ENCODE results near the gene AKR1B15.

The AKR1B15 gene

DNA sequence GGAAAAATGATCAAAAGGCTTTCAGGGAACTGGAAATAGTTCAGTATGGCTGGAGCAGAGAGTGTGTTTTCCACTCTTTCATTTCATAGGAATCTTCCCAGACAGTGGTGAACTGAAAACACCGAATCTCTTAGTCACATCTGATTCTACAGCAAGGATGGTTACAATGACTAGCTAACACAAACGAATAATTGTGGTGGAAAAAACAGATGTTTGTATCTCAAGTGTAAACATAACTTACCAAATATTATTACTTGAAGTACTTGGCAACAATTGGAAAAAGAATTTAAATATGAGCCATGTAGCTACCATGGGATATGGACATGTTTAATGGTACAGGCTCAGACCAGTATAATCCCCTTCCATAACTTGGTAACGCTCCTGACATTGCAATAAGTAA lies 76.6 kb downstream of the AKR1B15 start:
- no peak for DNase-seq (ENCODE audit: low spot score)
- no peaks in the 10 kb centered on the region for H3K27me3 ChIP-seq (ENCODE audit: insufficient read depth, poor library complexity, severe bottlenecking)
- H3K4me1 ChIP-seq (ENCODE audit: insufficient read depth, poor library complexity, severe bottlenecking): peaks cover 7% of the 10 kb centered on the region
- H3K27ac ChIP-seq (ENCODE audit: poor library complexity, severe bottlenecking): no peak overlapping the region
- H3K4me3 ChIP-seq (ENCODE audit: severe bottlenecking): no peak overlapping the region
- peak; percentile 54; the same call in 1 of the 3 replicates for ATAC-seq (ENCODE audit: low read depth)
- TF ChIP-seq, protein P1, sequence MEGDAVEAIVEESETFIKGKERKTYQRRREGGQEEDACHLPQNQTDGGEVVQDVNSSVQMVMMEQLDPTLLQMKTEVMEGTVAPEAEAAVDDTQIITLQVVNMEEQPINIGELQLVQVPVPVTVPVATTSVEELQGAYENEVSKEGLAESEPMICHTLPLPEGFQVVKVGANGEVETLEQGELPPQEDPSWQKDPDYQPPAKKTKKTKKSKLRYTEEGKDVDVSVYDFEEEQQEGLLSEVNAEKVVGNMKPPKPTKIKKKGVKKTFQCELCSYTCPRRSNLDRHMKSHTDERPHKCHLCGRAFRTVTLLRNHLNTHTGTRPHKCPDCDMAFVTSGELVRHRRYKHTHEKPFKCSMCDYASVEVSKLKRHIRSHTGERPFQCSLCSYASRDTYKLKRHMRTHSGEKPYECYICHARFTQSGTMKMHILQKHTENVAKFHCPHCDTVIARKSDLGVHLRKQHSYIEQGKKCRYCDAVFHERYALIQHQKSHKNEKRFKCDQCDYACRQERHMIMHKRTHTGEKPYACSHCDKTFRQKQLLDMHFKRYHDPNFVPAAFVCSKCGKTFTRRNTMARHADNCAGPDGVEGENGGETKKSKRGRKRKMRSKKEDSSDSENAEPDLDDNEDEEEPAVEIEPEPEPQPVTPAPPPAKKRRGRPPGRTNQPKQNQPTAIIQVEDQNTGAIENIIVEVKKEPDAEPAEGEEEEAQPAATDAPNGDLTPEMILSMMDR (IDR thresholded peaks at IDR 0.05; ENCODE audit: poor library complexity, severe bottlenecking): no peak
- no peaks in the 10 kb centered on the region for H3K9me3 ChIP-seq (ENCODE audit: severe bottlenecking)
- H3K36me3 ChIP-seq (ENCODE audit: low read depth): no peaks in the 10 kb centered on the region

DNA sequence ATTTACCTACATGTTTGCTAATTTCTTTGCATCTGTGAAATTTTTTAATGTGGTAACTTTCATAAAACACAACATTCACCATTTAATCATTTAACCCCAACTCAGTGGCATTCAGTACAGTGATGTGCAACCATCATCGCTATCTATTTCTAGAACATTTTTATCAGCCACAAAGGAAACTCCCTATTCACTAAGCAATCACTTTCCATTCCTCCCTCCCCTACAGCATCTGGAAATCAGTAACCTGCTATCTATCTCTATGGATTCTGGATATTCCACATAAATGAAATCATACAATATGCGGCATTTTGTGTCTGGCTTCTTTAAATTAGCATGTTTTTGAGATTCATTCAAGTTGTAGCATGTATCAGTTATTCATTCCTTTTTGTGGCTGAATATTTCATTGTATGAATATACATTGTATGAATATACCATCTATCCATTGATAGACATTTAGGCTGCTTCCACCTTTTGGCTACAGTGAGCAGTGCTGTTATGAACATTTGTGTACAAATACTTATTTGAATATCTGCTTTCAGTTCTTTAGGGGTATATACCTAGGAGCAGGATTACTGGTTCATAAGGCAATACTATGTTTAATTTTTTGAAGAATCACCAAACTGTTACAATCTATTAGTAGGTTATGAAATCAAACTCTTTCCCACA lies 78.3 kb downstream of the AKR1B15 start:
- Histone ChIP-seq H3K36me3 (ENCODE audit: low read depth) (no peaks in the 10 kb centered on the region), H3K9me3 (ENCODE audit: severe bottlenecking) (no peaks in the 10 kb centered on the region), H3K4me3 (ENCODE audit: severe bottlenecking) (no peak overlapping the region), H3K27ac (ENCODE audit: poor library complexity, severe bottlenecking) (no peak overlapping the region), H3K27me3 (ENCODE audit: insufficient read depth, poor library complexity, severe bottlenecking) (no peaks in the 10 kb centered on the region), H3K4me1 (ENCODE audit: insufficient read depth, poor library complexity, severe bottlenecking) (peaks cover 7% of the 10 kb centered on the region)
- DNase-seq (ENCODE audit: low spot score) (no peak), ATAC-seq (ENCODE audit: low read depth) (no peak)
- TF ChIP-seq, protein P1 (IDR thresholded peaks at IDR 0.05; ENCODE audit: poor library complexity, severe bottlenecking): no peak

DNA sequence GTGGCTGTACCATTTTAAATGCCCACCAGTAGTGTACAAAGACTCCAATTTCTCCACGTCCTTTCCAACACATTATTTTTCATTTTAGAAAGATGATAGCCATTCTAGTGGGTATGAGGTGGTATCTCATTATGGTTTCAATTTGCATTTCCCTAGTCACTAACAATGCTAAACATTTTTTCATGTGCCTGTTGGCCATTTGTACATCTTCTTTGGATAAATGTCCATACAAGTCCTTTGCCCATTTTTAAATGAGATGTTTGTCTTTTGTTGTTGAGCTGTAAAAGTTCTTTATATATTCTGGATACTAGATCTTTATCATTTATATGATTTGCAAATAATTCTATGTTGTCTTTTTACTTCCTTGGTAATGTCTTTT lies 78.9 kb downstream of the AKR1B15 start:
- DNase-seq (ENCODE audit: low spot score) (no peak), ATAC-seq (ENCODE audit: low read depth) (no peak)
- TF ChIP-seq, protein P1 (IDR thresholded peaks at IDR 0.05; ENCODE audit: poor library complexity, severe bottlenecking): no peak
- no peak overlapping the region for H3K4me3 ChIP-seq (ENCODE audit: severe bottlenecking)
- no peaks in the 10 kb centered on the region for H3K36me3 ChIP-seq (ENCODE audit: low read depth)
- H3K27ac ChIP-seq (ENCODE audit: poor library complexity, severe bottlenecking): no peak overlapping the region
- H3K27me3 ChIP-seq (ENCODE audit: insufficient read depth, poor library complexity, severe bottlenecking): no peaks in the 10 kb centered on the region
- H3K4me1 ChIP-seq (ENCODE audit: insufficient read depth, poor library complexity, severe bottlenecking): peaks cover 7% of the 10 kb centered on the region
- no peaks in the 10 kb centered on the region for H3K9me3 ChIP-seq (ENCODE audit: severe bottlenecking)

DNA sequence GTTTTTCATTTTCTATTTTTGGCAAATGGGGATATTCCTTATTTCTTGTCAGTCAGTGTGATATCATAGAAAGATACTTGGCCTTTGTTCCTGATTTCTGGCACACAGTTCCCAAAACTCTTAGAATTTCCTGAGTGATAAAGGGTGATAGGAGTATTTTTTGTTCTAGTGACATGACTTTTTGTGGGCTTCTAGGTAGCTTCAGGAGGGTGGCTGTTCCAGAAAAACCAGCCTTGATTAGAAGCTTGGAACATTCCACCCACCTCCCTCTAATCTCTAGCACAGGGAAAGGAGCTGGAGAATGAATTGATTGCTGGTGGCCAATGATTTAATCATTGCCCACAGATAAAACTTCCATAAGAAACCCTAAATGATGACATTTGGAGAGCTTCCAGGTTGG lies 80.5 kb downstream of the AKR1B15 start:
- Histone ChIP-seq H3K27ac (ENCODE audit: poor library complexity, severe bottlenecking) (no peak overlapping the region), H3K4me1 (ENCODE audit: insufficient read depth, poor library complexity, severe bottlenecking) (no peaks in the 10 kb centered on the region), H3K9me3 (ENCODE audit: severe bottlenecking) (no peaks in the 10 kb centered on the region), H3K36me3 (ENCODE audit: low read depth) (no peaks in the 10 kb centered on the region), H3K4me3 (ENCODE audit: severe bottlenecking) (no peak overlapping the region), H3K27me3 (ENCODE audit: insufficient read depth, poor library complexity, severe bottlenecking) (no peaks in the 10 kb centered on the region)
- DNase-seq (ENCODE audit: low spot score): no peak
- ATAC-seq (ENCODE audit: low read depth): no peak
- TF ChIP-seq, protein P1 (IDR thresholded peaks at IDR 0.05; ENCODE audit: poor library complexity, severe bottlenecking): no peak

Measured in RWPE2 (cell line).